ENCODE results near the gene ROPN1. TPM values are rescaled to one million over a fixed set of nuclear protein-coding genes. Genes with fewer than 3 reads are reported as not detected.
"Not testable (repeated sequence)": the region's sequence is repeated elsewhere in the genome, so short reads cannot be mapped to it uniquely, and the experiment has no call there.

The ROPN1 gene
- total and polyA plus RNA-seq, 2 of the 4 experiments (the other 2 are of a cell fraction) = 0.03 to 0.18 TPM

DNA sequence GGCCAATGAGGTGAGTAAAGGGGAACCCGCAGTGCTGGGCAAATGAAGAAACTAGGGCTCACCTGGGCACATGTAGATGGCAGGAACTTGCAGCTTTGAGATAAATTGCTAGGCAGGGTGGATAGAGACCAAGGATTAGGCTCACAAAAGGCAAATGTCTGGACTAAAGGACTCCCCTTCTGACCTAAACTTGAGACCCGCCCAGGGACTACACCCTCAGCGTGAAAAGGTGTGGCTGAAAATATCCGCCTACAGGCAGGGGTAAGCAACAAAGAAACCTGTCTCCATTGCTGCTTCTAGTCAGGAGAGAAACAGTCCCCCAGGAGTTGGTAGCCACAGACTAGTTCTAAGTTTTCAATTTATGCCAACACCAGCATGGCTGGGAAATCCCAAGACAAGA is 10.6 kb downstream of the ROPN1 start:
- H3K9me1 ChIP-seq (ENCODE audit: insufficient read depth, low read length); CTCF ChIA-PET; H2AK5ac ChIP-seq (ENCODE audit: low read depth, low read length): not testable (repeated sequence)

More for the DNA sequence above, 10.6 kb downstream of the ROPN1 start:
- peaks cover 22% of the 10 kb centered on the region for H3K27me3 ChIP-seq (ENCODE audit: control insufficient read depth, insufficient read depth, low read length)
- H3K27ac ChIP-seq (ENCODE audit: insufficient read depth, low read length); POLR2A ChIA-PET (ENCODE audit: unreplicated experiment); in situ Hi-C loops (cut with MboI; ENCODE audit: low sequenced_read_pairs); dilution Hi-C loops (cut with HindIII; ENCODE audit: low sequenced_read_pairs, unreplicated experiment); DNase-seq; intact Hi-C loops (cut with micrococcal nuclease); H3K9me3 ChIP-seq (ENCODE audit: control insufficient read depth, insufficient read depth, low read length); H2BK15ac ChIP-seq (ENCODE audit: low read depth, low read length); H3K4ac ChIP-seq (ENCODE audit: low read depth, low read length); H2BK5ac ChIP-seq (ENCODE audit: low read depth, low read length, poor library complexity, severe bottlenecking); ATAC-seq (ENCODE audit: low read depth); H3K18ac ChIP-seq (ENCODE audit: low read depth, low read length); H4K91ac ChIP-seq (ENCODE audit: insufficient read depth, low read depth, low read length); H3K4me3 ChIP-seq (ENCODE audit: insufficient read depth, low read depth, low read length); H3K23ac ChIP-seq (ENCODE audit: low read depth, low read length); H3K4me2 ChIP-seq (ENCODE audit: low read depth, low read length); H4K5ac ChIP-seq (ENCODE audit: low read depth, low read length); H3K36me3 ChIP-seq (ENCODE audit: control insufficient read depth, insufficient read depth, low read length); H2AFZ ChIP-seq (replicated peaks; ENCODE audit: low read length, poor library complexity); H2AK9ac ChIP-seq (replicated peaks; ENCODE audit: low read depth, low read length, poor library complexity); H4K20me1 ChIP-seq (ENCODE audit: insufficient read depth, low read length); H2BK20ac ChIP-seq (ENCODE audit: low read depth, low read length); H3K4me1 ChIP-seq (ENCODE audit: control insufficient read depth, insufficient read depth, low read length); BruUV-seq (replicated peaks); H3K56ac ChIP-seq (ENCODE audit: extremely low read depth, insufficient read depth, low read length); H3K14ac ChIP-seq (replicated peaks; ENCODE audit: low read depth, low read length); H2BK120ac ChIP-seq (ENCODE audit: low read depth, low read length); H4K8ac ChIP-seq (ENCODE audit: low read depth in 2 of 2, low read length in 2 of 2); H3K79me1 ChIP-seq (ENCODE audit: low read depth in 1 of 2, low read length in 2 of 2); H3K9ac ChIP-seq (ENCODE audit: low read depth, low read length): not testable (repeated sequence)
- WGBS, 2 experiments (ENCODE audit: extremely low coverage in 2 of 2, insufficient read length in 1 of 2) = no CpG with 5 or more reads among the region's 4 CpGs

Data from IMR-90 (cell line).